Right forelimb (tissue), 1 donor: ENCODE data around the gene STK11IP.

ENCODE experiments used
- DNase-seq: peaks from one replicate; pipeline ENCODE4 v3.0.0-alpha.2; 2018

The STK11IP gene

GRCh38 chr2:219597552-219598307 lies at the start of gene STK11IP:
Gene STK11IP, plus strand, starts transcription at chr2:219597857. Its CDS starts 263 bp downstream, at chr2:219598120.
- DNase-seq: peak; percentile 98

DNA sequence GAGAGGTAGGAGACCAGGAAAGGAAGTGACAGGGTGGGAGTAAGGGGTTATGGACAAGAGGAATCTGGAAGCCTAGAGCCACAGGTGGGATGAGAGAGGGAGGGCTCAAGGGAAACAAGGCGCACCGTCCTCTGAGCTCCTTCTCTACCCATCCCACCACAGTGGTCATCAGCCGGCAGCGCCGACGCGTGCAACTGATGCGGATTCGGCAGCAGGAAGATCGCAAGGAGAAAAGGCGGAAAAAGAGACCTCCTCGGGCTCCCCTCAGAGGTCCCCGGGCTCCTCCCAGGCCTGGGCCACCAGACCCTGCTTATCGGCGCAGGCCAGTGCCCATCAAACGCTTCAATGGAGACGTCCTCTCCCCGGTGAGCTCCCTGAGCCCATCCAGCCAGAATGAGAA lies 48.7 kb upstream of the STK11IP start:
- no peak for DNase-seq

DNA sequence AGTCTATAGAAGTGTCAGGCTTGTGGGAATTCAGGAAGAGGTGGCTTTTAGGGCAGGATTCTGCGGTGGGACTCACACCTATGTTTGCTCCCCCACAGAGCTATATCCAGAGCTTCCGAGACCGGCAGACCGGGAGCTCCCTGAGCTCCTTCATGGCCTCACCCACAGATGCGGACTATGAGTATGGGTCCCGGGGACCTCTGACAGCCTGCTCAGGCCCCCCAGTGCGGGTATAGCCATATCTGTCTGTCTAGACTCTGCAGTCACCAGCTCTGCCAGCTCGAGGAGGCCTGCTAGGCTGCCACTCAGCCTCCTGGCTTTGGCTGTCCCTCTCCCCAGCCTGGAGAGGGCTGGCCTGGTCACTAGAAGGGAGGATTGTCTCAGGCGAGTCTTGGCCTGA lies 48.0 kb upstream of the STK11IP start:
- no peak for DNase-seq

GRCh38 chr2:219551441-219552381 lies 45.9 kb upstream of the STK11IP start:
- no peak for DNase-seq

- peak; percentile 93 for DNase-seq
Observed at GRCh38 chr2:219552382-219553167, 45.1 kb upstream of the STK11IP start.

GRCh38 chr2:219553168-219553417 lies 44.6 kb upstream of the STK11IP start:
- no peak for DNase-seq

GRCh38 chr2:219553463-219553963 lies 44.1 kb upstream of the STK11IP start:
- DNase-seq: no peak

- no peak for DNase-seq
Observed at GRCh38 chr2:219554350-219554749, 43.3 kb upstream of the STK11IP start.

GRCh38 chr2:219555956-219556355 lies 41.7 kb upstream of the STK11IP start:
- no peak for DNase-seq

DNA sequence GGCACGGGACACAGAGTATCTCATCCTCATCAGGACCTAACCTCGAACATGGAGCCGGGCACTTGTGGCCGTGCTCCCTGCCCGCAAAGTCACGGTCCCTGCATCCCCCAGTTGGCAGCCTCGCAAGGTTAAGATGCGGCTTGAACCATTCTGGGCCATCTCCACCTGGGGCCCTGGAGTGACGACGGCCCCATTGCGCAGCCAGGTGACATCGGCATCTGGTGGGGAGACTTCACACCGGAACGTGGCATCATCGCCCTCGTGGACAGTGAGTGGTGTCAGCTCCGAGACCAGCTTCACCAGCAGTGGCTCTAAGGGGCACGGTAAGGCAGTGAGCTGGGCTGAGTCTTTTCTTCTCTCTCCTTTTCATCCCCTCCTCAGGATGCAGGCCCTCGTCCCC lies 41.2 kb upstream of the STK11IP start:
- DNase-seq: no peak

DNA sequence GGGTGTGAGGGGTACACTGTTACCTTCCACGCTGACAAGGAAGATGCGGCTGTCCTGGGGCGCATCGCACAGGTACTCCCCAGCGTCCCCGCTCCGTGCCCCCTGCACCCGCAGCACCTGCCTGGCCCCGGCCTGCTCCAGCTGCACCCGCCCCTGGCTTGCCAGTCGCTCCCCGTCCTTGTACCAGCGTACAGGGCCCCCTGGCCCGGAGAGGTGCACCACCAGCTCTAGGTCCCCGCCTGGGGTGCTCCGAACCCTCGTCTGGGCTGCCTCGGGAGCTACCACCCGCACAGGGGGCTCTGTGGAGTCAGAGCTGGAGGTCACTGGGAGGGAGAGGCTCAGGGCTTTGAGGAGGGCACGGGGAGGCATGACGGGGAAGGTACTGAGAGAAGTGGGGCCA lies 40.3 kb upstream of the STK11IP start:
- DNase-seq: no peak

DNA sequence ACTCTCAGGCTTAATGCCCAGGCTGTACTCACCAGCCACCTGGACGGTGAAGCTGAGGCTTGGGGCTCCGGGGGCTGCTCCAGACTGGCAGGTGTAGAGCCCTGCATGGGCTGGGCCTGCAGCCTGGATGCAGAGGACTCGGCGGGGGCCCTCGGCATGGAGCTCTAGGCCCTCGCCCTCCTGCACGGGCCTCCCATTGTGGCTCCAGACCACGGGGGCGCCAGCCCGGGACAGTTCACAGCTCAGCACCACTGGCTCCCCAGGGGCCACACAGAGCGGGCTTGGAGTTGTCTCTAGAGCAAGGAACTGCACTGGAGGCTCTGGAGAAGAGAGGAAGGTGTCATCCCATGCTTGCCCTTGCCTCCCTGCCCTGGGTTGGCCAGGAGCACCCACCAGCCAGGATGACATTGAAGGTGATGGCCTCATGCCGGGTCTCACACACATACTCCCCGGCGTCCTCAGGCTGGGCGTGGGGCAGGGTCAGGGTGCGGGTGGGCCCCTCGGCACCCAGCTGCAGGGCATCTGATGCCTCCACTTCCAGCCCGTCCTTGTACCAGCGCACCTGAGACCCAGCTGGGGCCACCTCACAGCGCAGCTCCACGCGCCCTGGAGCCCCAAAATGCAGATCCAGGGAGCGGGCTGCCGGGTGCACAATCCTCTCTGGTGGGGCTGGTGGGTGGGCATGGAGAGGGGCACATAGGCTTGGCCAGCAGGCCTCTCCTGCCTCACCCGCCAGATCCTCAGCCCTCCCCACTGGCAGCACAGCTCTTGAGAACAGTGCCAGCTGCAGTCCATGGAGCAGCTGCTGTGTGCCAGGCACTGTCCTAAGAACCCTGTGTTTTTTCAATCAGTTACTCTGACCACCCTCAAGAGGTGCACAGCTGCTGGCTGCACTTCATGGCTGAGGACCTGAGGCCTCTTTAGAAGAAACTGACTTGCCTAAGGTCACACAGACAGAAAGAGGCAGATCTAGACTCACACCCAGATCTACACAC lies 39.6 kb upstream of the STK11IP start:
- DNase-seq: no peak

- no peak for DNase-seq
Observed at GRCh38 chr2:219559156-219559915, 38.3 kb upstream of the STK11IP start.

DNA sequence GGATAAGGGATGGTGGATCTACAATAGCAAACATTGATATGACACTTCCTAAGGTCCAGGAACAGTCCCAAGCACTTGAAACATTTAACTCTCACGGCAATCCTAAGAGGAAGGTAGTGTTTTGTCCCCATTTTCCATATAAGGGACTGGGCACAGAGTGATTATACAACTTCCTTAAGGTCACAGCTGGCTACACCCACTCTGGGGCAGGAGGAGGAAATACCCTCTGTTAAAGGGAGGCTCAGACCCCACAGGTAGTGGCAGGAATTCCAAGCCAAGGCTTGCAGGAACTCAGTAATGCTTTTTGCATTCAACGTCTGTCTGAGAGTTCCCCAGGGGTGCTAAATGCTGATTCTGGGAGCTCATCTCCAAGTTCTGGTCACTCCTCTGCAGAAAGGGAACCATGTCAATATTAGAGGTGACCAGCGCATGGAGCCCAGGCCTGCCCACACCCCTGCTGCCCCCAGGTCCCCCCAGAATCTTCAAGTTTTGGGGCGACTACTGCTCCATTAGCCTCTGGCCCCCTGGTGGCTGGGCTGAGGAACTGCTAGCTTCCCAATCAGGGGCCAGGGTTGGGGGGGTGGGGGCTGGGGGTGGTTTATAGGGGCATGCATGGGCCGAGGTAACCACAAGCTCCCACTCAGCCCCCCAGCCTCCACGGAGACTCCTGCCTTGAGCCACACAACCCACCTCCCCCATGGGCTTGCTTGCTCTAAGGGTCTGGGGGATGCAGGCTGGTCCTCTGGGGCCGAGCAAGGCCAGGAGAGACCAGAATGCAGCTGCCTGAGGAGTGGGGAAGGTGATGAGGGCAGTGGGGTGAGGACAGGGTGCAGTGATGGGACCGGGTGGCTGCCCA lies 37.4 kb upstream of the STK11IP start:
- no peak for DNase-seq

GRCh38 chr2:219560893-219561178 lies 36.8 kb upstream of the STK11IP start:
- DNase-seq: no peak

- no peak for DNase-seq
Observed at GRCh38 chr2:219561179-219562048, 36.2 kb upstream of the STK11IP start.

DNA sequence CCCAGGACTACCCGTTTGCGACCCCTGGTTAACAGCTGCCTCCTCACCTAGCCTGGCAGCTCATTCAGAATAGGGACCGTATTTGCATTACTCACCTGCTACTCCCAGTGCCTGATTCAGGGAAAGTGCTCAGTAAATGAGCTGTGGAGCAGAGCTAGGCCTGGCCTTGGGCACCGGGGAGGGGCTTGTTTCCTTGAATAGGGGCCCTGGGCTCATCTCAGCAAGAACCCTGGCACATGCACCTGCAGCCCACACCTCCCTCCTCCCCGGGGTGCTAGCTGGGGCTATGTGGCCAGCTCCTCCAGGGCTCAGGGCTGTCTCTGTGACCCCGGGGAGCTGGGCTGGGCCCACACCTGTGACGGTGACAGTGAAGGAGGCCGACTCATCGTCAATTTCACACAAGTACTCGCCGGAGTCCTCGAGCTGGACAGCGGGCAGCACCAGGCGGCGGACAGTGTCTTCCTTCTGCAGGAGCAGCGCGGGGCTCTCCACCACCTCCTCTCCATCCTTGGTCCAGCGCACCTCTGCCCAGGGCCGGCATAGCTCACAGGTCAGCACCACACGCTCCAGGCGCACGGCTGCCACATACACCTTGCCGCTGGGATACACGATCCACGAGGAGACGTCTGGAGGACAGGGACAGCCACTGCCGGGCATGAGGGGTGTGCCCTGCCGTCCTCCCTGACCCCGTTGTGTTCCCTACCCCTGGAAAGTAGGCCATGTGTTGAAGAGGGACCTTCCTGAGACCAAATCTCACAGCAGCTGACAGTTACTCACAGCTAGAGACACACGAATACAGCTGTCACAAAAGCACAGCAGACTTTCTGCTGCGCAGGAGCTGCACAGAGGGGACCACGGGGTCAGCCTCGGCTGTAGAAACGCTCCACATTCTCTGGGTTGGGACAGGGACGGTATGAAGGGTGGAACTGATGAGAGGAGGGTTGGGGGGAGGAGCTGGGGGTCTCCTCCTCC lies 35.3 kb upstream of the STK11IP start:
- no peak for DNase-seq

GRCh38 chr2:219563271-219563928 lies 34.3 kb upstream of the STK11IP start:
- DNase-seq: no peak
